HG03280 (cell line): Measurements from ENCODE around the gene KRT2.

ENCODE experiments used
- ATAC-seq: cut with Tn5 transposase; IDR thresholded peaks from one replicate; pipeline ENCODE4 v1.9.1; 2021; ENCODE audit warnings: mild to moderate bottlenecking, moderate library complexity; ENCODE audit not compliant: unreplicated experiment

Gene KRT2

DNA sequence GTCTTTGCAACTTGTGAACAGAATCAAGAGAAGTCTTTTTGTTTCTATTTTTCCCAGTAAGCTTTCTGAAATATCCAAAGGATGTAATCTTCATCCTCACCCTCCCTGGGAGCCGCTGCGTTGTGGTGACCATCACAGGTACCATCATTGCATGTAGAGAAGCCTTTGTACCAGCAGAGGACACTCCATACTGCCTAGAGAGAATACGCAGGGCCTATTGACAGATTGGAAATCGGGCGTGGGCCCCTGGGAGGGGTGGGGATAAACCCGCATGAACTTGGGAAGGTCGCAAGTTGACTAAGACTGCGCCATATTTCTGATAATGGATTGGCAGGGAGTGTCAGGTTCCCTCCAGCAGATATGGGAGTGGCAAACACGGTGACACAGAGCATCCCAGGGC, 15.5 kb upstream of the KRT2 start:
- no peak for ATAC-seq

DNA sequence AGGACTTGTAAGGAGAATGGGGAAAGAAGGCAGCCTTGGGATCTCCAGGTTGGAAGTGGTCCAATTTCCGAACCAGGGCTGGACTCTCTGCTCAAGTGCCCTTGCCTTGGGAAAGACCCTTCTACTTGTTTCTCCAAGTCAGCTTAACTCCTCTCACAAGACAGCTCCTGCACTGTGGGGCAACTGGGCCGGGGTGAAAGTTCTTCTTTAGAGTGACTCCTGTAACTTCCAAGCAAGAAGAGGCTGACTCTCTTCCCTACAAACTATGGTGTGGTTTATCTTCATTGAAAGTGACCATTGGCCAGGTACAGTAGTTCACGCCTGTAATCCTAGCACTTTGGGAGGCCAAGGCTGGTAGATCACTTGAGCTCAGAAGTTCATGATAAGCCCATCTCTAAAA, 14.5 kb upstream of the KRT2 start:
- no peak for ATAC-seq

DNA sequence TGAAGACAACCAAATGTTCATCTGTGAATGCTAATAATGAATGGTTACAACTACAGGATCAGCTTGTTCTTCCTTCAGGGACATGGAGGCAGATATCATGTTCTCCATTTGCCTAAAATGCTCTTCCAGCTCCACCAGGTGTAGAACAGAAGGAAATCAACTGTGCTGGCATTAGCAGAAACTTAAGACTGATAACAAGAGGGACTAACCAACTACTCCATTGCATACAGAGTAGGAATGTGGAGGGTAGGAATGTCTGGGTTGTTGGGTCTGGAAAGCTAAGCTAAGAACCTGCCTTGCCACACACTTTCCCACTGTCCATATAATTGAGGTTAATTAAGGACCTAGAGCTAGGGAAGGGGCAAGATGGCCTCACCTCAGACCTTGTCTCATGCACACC, 11.4 kb upstream of the KRT2 start:
- ATAC-seq: no peak

DNA sequence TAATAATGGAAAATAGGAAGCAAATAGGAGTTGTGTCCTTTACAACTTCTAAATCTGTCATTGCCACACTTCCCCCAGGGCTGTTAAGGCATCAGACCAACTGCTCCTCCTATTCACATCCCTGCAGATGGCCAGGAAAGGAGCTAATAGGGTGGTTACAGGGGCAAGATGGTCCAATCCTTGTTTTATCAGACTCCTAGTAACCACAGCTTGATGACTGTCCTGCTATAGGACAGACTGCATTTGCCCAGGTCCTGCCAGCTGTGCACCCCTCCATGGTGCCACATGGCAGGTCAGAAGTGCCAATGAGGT, 10.9 kb upstream of the KRT2 start:
- no peak for ATAC-seq

DNA sequence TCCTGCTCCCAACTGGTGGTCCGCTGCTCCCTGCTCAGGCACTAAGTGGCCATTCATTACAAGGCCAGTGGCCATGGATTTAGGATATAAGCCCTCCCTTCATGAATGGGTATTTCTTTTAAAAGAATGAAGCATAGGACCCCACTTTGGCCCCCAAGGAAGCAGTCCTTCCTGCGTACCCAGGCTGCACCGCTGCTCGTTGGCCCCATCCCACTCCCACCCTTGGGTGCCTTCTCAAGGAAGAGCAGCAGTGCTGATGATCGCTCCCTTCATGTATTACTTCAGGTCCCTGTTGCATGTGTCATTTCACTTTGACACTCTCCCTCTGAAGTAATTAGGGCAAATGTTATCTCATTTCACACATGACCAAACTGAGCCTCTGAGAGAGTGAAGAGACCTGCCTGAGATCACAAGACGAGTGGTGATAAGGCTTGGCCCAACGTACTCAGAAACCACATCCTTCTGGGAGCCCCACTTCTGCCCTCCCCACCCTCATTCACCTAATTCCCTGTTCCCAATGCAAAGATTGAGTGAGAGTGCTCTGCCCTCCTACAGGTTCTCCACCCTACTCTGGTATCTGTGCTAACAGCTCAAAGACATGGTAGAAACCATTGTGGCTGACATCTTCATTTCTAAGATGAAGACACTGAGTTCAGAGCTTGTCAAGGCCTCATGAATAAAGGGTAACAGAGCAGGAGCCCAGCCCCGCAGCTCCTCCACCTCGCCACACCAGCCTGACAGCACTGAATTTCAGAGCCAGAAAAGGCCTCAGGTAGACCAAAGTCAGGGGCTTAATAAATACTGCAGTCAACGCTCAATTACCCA, 10.3 kb upstream of the KRT2 start:
- ATAC-seq: no peak

DNA sequence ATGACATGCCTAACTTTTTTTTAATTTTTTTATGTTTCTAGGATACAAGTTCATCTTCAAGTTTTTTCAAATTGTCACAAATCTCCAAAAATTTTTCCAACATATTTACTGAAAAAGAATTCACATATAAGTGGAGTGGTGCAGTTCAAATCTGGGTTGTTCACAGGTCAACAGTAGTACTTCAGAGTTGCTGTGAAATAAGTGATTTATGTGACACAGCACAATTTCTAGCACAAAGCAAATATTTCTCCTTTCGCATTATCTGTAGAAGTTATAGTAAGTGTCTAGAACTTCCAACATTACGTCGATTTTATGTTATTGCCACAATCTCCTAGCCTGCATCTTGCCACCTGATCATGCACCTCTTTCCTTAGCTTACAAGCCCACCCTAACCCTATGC, 9.7 kb upstream of the KRT2 start:
- ATAC-seq: no peak

DNA sequence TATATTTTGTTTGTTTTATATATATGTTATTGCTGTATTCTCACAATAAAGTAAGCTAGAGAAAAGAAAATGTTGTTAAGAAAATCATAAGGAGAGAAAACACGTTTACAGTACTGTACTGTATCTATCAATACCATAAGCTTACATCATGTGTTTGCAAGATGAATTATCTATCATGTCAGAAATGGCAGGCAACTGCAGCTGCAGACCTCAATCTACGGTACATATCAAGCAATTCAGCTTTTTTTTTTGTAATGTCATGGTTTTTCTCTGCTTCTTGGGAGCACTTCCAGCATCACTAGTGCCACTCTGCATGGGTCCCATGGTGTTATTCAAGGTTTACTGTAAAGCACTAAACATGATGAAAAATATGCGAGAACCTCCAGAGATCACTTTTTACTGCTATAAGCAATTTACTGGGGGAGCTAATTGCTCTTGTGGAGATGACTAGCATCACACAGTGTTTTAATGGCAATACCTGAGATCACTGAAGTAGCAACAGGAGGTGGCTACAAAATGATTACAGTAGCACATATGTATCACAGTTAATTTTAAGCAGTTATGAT, 9.0 kb upstream of the KRT2 start:
- no peak for ATAC-seq

DNA sequence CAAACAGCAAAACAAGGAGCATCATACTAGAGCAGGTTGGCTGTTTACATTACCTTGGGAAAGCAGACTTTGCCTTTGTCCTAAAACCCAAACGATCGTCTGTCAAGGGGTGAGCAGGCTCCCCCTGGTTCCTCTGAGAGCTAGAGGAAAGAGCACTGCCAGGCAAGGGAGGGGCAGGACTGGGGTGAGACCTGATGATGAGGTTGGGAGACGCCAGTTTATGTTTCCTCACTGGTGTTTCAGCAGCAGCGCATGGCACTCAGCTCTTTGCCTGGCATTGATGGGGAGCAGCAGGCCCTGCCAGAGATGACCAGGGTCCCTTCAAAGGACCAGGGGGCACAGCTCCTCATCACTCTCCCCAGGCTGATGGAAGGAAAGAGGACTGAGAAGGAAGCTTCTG, 7.9 kb upstream of the KRT2 start:
- ATAC-seq: no peak

DNA sequence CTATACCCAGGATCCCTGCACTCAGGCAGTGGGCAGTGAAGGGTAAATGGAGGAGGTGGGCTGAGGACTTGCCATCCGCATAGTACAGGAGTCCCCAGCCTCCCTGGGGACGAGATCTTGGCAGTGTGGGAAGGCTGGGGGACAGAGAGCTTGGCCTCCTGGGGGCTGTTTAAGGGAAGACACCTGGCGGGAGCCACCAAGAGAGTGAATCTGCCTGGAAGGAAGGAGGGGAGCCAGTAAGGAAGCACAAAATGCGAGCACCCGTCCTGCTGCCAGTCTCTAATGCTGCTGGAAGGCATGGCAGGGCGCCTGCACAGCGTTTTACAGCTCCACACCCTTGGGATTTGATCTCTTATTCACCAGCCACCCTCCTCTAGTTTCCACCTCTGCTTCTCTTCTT, 7.4 kb upstream of the KRT2 start:
- ATAC-seq: no peak

DNA sequence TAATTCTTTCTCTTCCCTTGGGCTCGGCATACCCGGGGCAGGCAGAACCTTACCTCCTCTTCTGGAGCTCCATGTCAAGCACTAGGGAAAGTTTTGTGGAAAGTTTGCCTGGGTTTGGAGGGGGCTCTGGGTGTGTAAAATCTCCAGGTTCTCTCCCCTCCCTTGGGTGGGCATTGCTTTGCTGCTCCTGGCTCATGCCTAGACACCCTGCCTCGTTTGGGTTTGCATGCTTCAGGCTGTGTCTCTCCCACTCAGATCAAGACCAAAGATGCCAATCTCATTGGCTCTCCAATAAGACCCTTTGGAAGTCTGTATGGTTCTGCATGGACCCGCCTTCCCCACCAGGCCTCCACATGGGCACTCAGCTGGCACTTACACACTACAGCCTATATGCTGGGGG, 6.2 kb upstream of the KRT2 start:
- ATAC-seq: no peak

DNA sequence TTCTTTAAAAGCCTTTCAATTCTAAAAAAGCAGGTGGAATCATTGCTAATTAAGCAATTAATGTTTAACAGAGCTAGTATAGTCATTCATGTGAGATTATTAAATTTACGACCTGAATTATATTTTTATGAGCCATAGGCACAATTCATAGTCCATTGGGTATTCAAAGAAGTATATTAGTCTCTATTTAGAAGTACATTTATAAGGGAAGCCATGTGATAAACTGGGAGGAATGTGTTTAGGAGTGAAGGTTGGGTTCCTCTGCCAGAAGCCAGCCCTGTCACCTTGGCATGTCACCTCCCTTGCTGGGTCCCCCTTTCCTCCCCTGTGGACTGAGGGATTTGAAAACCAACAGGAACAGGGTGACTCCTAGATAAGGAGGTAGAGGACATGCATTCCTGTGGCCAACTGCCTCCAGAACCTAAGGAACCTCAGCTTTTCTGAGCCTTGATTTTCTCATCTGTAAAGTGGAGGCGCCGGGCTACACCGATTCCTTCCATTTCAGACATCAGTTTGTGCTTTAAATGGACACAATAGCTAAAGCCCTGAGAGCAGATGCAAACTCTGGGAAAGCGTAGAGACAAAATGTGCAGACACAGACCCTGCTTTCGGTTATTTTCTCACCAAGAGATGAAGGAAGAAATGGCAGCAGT, 5.4 kb upstream of the KRT2 start:
- ATAC-seq: no peak

DNA sequence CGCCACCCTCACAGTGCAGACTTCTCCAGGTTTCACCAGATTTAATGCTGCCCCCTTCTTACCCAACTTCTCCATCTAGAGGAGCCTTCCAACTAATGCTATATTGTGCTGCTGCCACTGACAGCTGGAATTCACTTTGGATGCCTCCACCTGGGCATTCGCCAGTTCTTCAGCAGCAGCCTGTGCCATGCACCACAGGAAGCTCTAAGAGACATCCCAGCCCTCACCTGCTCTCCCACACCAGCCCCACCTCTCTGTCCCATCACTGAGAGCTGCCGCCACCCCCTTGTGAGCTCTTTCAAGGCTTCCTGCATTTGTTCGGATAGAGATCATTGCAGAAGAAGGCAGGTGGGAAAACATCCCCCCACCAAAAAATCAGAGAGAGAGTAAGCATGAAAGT, 4.6 kb upstream of the KRT2 start:
- ATAC-seq: no peak

DNA sequence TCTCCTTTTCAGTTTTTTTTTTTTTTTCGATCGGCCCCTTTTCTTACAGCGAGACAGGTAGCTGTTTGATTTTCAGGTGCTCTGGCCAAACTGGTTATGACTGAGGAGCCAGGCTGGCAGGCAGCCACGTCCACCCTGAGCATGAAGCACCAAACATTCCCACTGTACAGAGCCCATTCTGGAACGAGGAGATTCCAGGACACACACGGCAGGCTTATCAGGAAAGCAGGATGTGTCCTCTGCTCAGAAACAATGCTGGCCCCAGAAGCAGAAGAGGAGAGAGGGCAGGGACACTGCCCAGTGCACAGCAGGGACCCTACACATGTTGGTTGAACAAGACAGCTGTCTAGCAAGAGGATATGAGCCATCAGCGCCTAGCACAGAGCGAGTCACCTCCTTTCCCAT, 3.7 kb upstream of the KRT2 start:
- no peak for ATAC-seq

DNA sequence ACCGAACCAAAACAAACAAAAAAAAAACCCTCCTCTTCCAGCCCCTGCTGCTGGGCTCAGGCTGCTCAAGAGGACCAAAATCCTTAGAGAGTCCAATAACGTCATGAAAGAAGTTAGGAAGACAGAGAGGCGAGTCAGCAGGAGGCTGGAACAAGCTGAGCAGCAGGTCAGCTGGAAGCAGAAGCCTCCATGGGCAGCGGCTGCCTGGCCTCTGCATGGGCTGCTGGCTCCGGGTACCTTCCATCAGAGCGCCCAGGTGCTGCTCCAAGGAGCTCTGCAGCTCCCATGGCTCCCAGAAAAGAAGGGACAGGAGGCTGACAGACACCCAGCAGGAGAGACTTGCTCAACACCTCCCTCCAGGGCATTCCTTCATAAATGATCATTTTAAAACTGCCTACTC, 3.2 kb upstream of the KRT2 start:
- no peak for ATAC-seq

DNA sequence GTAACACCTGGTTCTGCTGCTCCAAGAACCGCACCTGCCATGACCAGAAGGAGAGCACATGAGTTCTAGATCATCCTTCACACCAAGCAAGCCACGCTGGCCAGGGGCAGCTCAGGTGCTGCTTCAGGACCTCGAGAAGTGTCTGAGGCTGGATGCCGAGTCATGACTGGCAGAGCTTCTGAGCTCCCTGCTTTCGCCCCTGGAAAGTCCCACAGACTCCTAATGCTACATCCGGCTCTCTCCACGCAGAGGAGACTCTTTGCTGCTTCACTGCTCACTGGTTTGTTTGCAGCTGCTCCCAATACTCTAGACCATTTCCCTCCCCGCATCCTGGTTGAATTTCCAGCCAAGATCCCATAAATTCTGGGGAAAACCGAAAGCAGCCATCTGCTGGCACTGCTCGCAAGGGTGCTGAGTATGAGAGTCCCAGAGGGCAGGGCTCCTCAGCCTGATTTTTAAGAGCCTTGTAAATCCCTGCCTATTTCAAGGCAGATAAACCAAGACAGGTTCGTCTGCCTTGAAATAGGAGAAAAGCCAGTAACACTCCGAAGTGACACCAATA, 1.4 kb downstream of the KRT2 start:
- no peak for ATAC-seq

DNA sequence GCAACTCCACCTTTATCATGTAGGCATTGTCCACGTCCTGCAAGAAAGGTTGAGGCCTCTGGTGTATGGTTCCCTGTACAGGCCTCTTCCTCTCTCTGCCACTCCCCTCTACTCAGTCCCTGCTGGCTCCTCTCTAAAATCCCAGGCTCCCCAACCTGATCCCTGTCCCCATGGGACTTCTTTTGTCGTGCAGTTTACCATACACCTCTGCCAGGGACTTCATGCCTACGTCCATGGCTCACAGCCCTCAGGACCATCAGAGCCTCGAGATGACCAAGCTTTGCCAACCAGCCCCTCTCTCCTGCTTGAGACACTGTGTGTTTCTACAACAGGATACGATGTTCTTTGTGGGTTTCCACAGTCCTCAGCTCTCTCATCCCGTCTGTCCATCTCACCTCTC, 2.9 kb downstream of the KRT2 start:
- ATAC-seq: no peak

DNA sequence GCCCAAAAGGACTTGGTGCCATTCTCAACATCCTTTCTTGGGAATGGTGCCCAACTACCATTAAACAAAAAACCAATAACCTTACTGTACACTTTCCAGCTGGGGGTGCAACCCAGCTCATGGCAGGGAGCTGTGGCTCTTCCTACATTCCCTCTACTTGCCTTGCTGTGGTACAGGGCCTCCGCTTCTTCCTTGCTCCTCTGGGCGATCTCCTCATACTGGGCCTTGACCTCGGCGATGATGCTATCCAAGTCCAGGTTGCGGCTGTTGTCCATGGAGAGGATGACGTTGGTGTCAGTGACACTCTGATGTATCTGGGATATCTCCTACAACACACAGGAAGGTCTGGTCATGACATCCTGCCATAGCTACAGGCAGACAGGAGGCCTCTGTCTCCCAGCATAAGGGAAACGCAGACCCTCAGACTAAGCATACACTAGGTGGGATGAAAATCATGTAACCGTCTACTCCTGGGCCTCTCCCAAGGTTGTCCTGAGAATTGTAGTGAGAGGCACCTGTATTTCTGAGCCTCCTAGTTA, 3.9 kb downstream of the KRT2 start:
- no peak for ATAC-seq

DNA sequence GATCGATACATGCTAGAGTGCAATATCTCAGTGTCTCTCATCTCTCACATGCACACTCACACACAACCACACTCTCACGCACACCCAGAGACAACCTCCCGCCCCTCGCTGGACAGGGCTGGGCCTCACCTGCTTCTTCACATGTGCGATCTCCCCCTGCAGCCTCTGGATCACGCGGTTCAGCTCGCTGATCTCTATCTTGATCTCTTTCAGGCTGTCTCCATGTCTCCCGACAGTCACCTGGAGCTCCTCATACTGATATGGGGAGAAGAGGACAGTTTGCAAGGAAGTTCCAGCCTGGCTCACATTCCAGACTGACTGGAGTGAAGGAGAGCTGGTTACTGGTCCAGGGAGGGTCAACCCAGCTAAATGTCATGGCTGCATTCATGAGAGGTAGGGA, 4.4 kb downstream of the KRT2 start:
- ATAC-seq: no peak

DNA sequence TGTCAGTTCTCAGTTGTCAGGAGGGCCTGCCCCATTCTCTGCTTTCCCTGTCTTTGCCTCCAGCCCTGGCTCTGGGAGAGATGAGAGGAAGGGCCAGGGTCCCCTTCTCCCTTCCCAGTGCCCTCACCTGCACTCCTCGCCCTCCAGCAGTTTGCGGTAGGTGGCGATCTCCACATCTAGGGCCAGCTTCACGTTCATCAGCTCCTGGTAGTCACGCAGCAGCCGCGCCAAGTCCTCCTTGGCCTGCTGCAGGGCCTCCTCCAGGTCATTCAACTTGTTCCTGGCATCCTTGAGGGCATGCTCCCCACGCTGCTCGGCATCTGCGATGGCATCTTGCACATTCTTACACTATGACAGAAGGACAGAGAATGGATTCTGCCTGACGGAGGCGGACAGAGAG, 5.4 kb downstream of the KRT2 start:
- no peak for ATAC-seq

DNA sequence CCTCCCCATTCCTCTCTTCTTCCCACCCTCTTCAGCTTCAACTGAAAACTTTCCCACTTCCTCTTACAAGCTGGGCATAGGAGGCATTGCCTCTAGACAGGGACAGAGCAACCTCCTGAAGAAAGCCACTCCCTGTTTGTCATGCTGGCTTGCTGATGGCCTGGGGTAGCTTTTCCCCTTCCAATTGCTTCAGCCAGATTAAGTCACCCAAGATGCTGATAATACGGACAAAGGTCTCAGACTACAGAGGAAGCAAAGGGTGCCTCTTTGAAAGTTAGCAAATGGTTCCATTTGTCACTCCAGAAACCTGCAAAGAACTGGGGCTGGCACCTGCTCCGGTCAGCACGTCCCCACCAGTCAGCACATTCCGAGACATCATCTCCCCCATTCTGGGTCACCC, 6.0 kb downstream of the KRT2 start:
- ATAC-seq: no peak

DNA sequence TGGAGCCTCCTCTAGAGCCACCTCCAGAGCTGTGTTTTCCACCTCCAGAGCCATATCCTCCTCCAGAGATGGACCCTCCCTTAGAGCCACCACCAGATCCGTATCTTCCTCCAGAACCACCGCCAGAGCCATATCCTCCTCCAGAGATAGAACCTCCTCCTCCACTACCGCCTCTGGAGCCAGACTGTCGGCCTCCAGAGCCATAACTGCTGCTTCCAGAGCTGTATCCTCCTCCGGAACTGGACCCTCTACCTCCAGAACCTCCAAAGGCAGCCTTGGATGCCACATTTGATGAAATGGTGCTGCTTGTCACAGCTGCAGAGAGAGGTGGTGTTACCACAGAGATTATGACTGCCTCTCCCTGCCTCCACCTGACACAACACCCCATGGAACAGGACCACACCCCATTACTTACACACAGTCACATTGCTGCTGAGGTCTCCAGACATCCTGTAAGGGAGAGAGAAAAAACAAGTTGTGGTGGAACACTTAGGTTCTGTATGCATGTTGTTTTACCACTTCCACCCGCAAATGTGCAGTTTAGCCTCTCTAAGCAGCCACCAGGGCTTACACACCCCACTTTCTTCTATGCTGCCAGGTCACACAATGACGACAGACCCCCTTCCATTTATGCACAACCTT, 6.8 kb downstream of the KRT2 start:
- no peak for ATAC-seq

DNA sequence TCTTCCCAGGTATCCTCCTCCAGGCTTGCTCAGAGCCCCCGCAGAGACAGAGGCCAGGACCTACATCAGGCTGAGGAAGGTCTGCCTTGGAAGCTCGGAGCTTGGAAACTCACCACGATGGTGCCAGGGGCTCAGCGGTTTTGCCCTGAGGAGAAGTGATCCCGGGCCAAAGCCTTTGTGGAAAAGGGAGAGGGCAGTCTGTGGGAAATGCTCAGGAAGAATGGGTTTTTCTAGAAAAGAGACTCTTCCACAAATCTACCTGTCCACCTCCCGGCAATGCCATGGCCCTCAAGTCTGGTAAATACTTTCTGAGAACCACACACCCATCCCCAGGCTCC, 8.0 kb downstream of the KRT2 start:
- ATAC-seq: no peak
